ENCODE measurements around the gene ARRDC5.
"Not testable (repeated sequence)": the region's sequence is repeated elsewhere in the genome, so short reads cannot be mapped to it uniquely, and the experiment has no call there.

GRCh38 chr19:4887803-4888202 is 14.9 kb downstream of the ARRDC5 start:
- TF ChIP-seq, protein P1, sequence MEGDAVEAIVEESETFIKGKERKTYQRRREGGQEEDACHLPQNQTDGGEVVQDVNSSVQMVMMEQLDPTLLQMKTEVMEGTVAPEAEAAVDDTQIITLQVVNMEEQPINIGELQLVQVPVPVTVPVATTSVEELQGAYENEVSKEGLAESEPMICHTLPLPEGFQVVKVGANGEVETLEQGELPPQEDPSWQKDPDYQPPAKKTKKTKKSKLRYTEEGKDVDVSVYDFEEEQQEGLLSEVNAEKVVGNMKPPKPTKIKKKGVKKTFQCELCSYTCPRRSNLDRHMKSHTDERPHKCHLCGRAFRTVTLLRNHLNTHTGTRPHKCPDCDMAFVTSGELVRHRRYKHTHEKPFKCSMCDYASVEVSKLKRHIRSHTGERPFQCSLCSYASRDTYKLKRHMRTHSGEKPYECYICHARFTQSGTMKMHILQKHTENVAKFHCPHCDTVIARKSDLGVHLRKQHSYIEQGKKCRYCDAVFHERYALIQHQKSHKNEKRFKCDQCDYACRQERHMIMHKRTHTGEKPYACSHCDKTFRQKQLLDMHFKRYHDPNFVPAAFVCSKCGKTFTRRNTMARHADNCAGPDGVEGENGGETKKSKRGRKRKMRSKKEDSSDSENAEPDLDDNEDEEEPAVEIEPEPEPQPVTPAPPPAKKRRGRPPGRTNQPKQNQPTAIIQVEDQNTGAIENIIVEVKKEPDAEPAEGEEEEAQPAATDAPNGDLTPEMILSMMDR (IDR thresholded peaks at IDR 0.05; ENCODE audit: poor library complexity, severe bottlenecking), result not testable (repeated sequence)
- not testable (repeated sequence) for TF ChIP-seq POLR2AphosphoS5 (IDR thresholded peaks at IDR 0.05); REST (IDR thresholded peaks at IDR 0.05; ENCODE audit: borderline replicate concordance); TAF1 (IDR thresholded peaks at IDR 0.05; ENCODE audit: low read depth); EZH2 (IDR thresholded peaks at IDR 0.05; ENCODE audit: borderline replicate concordance, insufficient read depth, low read length, poor library complexity, severe bottlenecking); EP300 (conservative IDR thresholded peaks at IDR 0.05; ENCODE audit: poor library complexity, severe bottlenecking)
